ENCODE results near the gene ERC2. TPM values are rescaled to one million over a fixed set of nuclear protein-coding genes. Genes with fewer than 3 reads are reported as not detected.

Gene ERC2
- polyA plus RNA-seq, 3 donors = not detected

- no peaks in the 10 kb centered on the region for H3K9me3 Mint-ChIP-seq
- Histone ChIP-seq H3K27ac (ENCODE audit: low read depth in 1 of 2, low read length in 2 of 2) (no peak overlapping the region), H3K79me2 (ENCODE audit: insufficient read depth, low read length) (no peaks in the 10 kb centered on the region), H3K4me2 (replicated peaks; ENCODE audit: extremely low read depth, low read length, poor library complexity, severe bottlenecking) (no peak overlapping the region), H3K9ac (ENCODE audit: insufficient read depth, low read length, poor library complexity, severe bottlenecking) (no peak overlapping the region), H3K4me1 (ENCODE audit: control insufficient read depth in 1 of 2, insufficient read depth in 2 of 2, low read length in 2 of 2) (no peaks in the 10 kb centered on the region), H2AFZ (ENCODE audit: insufficient read depth, low read depth, low read length, poor library complexity, severe bottlenecking) (no peak overlapping the region), H4K20me1 (ENCODE audit: insufficient read depth, low read length) (no peaks in the 10 kb centered on the region), H3K36me3 (replicated peaks in 1 of 2; ENCODE audit: control insufficient read depth in 1 of 2, insufficient read depth in 2 of 2, low read length in 2 of 2) (no peaks in the 10 kb centered on the region), H3K4me3 (replicated peaks in 1 of 3; ENCODE audit: low read depth in 2 of 3, low read length in 3 of 3) (no peak overlapping the region), H3K9me3 (replicated peaks in 1 of 2; ENCODE audit: control insufficient read depth in 1 of 2, insufficient read depth in 1 of 2, low read length in 2 of 2) (no peaks in the 10 kb centered on the region), H3K27me3 (ENCODE audit: control insufficient read depth in 2 of 2, insufficient read depth in 2 of 2, low read length in 2 of 2) (no peaks in the 10 kb centered on the region)
- no peak overlapping the region for H3K4me3 Mint-ChIP-seq
- 100% methylated on average over 2 of the region's 2 CpGs for WGBS (ENCODE audit: insufficient coverage)
- no peak overlapping the region for H3K27ac Mint-ChIP-seq
- no peak for DNase-seq
- TF ChIP-seq, protein P1, sequence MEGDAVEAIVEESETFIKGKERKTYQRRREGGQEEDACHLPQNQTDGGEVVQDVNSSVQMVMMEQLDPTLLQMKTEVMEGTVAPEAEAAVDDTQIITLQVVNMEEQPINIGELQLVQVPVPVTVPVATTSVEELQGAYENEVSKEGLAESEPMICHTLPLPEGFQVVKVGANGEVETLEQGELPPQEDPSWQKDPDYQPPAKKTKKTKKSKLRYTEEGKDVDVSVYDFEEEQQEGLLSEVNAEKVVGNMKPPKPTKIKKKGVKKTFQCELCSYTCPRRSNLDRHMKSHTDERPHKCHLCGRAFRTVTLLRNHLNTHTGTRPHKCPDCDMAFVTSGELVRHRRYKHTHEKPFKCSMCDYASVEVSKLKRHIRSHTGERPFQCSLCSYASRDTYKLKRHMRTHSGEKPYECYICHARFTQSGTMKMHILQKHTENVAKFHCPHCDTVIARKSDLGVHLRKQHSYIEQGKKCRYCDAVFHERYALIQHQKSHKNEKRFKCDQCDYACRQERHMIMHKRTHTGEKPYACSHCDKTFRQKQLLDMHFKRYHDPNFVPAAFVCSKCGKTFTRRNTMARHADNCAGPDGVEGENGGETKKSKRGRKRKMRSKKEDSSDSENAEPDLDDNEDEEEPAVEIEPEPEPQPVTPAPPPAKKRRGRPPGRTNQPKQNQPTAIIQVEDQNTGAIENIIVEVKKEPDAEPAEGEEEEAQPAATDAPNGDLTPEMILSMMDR (IDR thresholded peaks at IDR 0.05) = no peak
- peaks cover 0 to 3% (median 1%) of the 10 kb centered on the region in 3 donors for H3K27me3 Mint-ChIP-seq (ENCODE audit: low read depth in 3 of 3)
- intact Hi-C loops (cut with micrococcal nuclease) = no loop called here
- no peaks in the 10 kb centered on the region for H3K4me1 Mint-ChIP-seq
- no peaks in the 10 kb centered on the region for H3K36me3 Mint-ChIP-seq
These were observed 129.0 kb downstream of the ERC2 start for GRCh38 chr3:56339244-56339643.

- 100% methylated on average over 1 of the region's 4 CpGs for WGBS (ENCODE audit: insufficient coverage)
- Mint-ChIP-seq H3K27me3 (ENCODE audit: low read depth in 3 of 3) (peaks cover 0 to 6% (median 3%) of the 10 kb centered on the region in 3 donors), H3K9me3 (no peaks in the 10 kb centered on the region), H3K36me3 (no peaks in the 10 kb centered on the region), H3K27ac (no peak overlapping the region), H3K4me3 (peak overlapping the region in 1 of 2 donors; percentile 13), H3K4me1 (no peaks in the 10 kb centered on the region)
- intact Hi-C loops (cut with micrococcal nuclease) = no loop called here
- no peak for DNase-seq
- no peaks in the 10 kb centered on the region for H3K4me1 ChIP-seq (ENCODE audit: control insufficient read depth in 1 of 2, insufficient read depth in 2 of 2, low read length in 2 of 2)
- no peaks in the 10 kb centered on the region for H4K20me1 ChIP-seq (ENCODE audit: insufficient read depth, low read length)
- H3K4me3 ChIP-seq (replicated peaks in 1 of 3; ENCODE audit: low read depth in 2 of 3, low read length in 3 of 3) = no peak overlapping the region
- H3K27ac ChIP-seq (ENCODE audit: low read depth in 1 of 2, low read length in 2 of 2) = no peak overlapping the region
- no peaks in the 10 kb centered on the region for H3K79me2 ChIP-seq (ENCODE audit: insufficient read depth, low read length)
- no peak overlapping the region for H2AFZ ChIP-seq (ENCODE audit: insufficient read depth, low read depth, low read length, poor library complexity, severe bottlenecking)
- no peaks in the 10 kb centered on the region for H3K9me3 ChIP-seq (replicated peaks in 1 of 2; ENCODE audit: control insufficient read depth in 1 of 2, insufficient read depth in 1 of 2, low read length in 2 of 2)
- TF ChIP-seq, protein P1 (IDR thresholded peaks at IDR 0.05) = no peak
- H3K27me3 ChIP-seq (ENCODE audit: control insufficient read depth in 2 of 2, insufficient read depth in 2 of 2, low read length in 2 of 2) = no peaks in the 10 kb centered on the region
- H3K4me2 ChIP-seq (replicated peaks; ENCODE audit: extremely low read depth, low read length, poor library complexity, severe bottlenecking) = no peak overlapping the region
- H3K36me3 ChIP-seq (replicated peaks in 1 of 2; ENCODE audit: control insufficient read depth in 1 of 2, insufficient read depth in 2 of 2, low read length in 2 of 2) = no peaks in the 10 kb centered on the region
- H3K9ac ChIP-seq (ENCODE audit: insufficient read depth, low read length, poor library complexity, severe bottlenecking) = no peak overlapping the region
These were observed 132.2 kb downstream of the ERC2 start for GRCh38 chr3:56336023-56336422.

Measured in CD14-positive monocyte (primary cell).